Breast epithelium (tissue), 4 donors: Measurements from ENCODE around the gene RABGAP1L. TPM values are rescaled to one million over a fixed set of nuclear protein-coding genes. Genes with fewer than 3 reads are reported as not detected.

Source experiments
- DNase-seq, 2 donors: peaks; one replicate each; pipeline ENCODE4 v3.0.0-alpha.2; 2019; ENCODE audit warnings: low spot score in 2 of 2
- H3K27ac ChIP-seq, 2 donors: fragments of 200-600 bp; sonication (generic) in 1 of 2; one replicate each; pipeline ENCODE4 v1.5.1; 2016 to 2019; ENCODE audit warnings: mild to moderate bottlenecking in 1 of 2
- H3K27me3 ChIP-seq, 2 donors: fragments of 200-600 bp; sonication (generic) in 1 of 2; one replicate each; pipeline versions ENCODE4 v1.5.1 to v1.6.0; 2017 to 2019; ENCODE audit warnings: control low read depth in 1 of 2, mild to moderate bottlenecking in 1 of 2
- H3K36me3 ChIP-seq: fragments of 200-600 bp; one replicate; pipeline ENCODE4 v1.5.1; 2019
- H3K4me1 ChIP-seq, 2 donors: fragments of 200-600 bp; sonication (generic); one replicate each; pipeline ENCODE4 v1.5.1; 2016 to 2019; ENCODE audit warnings: control low read depth in 1 of 2
- H3K4me3 ChIP-seq, 3 donors: fragments of 200-600 bp; sonication (generic); 1 replicate in 2 of 3; 2 replicates in 1 of 3; pipeline ENCODE4 v1.5.1; 2016 to 2019; ENCODE audit warnings: mild to moderate bottlenecking in 3 of 3, moderate library complexity in 2 of 3
- H3K9me3 ChIP-seq, 2 donors: fragments of 200-600 bp; sonication (generic) in 1 of 2; one replicate each; pipeline ENCODE4 v1.5.1; 2016 to 2019; ENCODE audit warnings: control low read depth in 1 of 2
- POLR2A ChIP-seq: fragments of 450-650 bp; IDR thresholded peaks from one replicate; pipeline ENCODE4 v1.6.1; 2016; ENCODE audit warnings: antibody characterized with exemption, mild to moderate bottlenecking, moderate library complexity
- POLR2AphosphoS5 ChIP-seq, 3 donors: sonication (generic); formaldehyde crosslinking; IDR thresholded peaks; one replicate each; pipeline ENCODE4 v1.6.1; 2017; ENCODE audit warnings: antibody characterized with exemption in 3 of 3
- intact Hi-C: fragments of 100-400 bp; cut with DNase I; formaldehyde crosslinking; loops from one replicate; pipeline ENCODE4 v1.15.1; 2023; ENCODE audit warnings: low total_unique reads
- total RNA-seq, 3 donors: library from RNA; depleted of rRNA; stranded (reverse); fragments of >200 nt; gene quantifications; one replicate each; pipeline ENCODE4 v1.1.0, GENCODE V29; 2016
- TF ChIP-seq, protein P1 (sequence below), 3 donors: fragments of 450-650 bp; IDR thresholded peaks; one replicate each; pipeline ENCODE4 v1.5.1; 2016 to 2017; ENCODE audit warnings: antibody characterized with exemption in 3 of 3, mild to moderate bottlenecking in 3 of 3, moderate library complexity in 3 of 3

RABGAP1L gene
- total RNA-seq, 3 donors from 2014 or later = 41.3 to 83.7 (median 49.5) TPM

DNA sequence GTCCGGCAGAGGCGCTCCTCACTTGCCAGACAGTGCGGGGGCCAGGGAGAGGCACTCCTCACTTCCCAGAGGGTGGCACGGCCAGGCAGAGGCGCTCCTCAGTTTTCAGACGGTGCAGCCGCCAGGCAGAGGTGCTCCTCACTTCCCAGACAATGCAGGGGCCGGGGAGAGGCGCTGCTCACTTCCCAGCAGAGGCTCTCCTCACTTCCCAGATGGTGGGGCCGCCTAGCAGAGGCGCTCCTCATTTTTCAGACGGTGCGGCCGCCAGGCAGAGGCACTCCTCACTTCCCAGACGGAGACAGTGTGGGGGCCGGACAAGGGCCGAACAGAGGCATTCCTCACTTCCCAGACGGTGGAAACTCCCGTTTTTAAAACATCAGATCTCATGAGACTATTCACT, 602.0 kb downstream of the RABGAP1L start:
- intact Hi-C loops = no loop called here
- TF ChIP-seq POLR2A (no peak), POLR2AphosphoS5 (IDR thresholded peaks at IDR 0.05) (no peak)
- TF ChIP-seq, protein P1, sequence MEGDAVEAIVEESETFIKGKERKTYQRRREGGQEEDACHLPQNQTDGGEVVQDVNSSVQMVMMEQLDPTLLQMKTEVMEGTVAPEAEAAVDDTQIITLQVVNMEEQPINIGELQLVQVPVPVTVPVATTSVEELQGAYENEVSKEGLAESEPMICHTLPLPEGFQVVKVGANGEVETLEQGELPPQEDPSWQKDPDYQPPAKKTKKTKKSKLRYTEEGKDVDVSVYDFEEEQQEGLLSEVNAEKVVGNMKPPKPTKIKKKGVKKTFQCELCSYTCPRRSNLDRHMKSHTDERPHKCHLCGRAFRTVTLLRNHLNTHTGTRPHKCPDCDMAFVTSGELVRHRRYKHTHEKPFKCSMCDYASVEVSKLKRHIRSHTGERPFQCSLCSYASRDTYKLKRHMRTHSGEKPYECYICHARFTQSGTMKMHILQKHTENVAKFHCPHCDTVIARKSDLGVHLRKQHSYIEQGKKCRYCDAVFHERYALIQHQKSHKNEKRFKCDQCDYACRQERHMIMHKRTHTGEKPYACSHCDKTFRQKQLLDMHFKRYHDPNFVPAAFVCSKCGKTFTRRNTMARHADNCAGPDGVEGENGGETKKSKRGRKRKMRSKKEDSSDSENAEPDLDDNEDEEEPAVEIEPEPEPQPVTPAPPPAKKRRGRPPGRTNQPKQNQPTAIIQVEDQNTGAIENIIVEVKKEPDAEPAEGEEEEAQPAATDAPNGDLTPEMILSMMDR (IDR thresholded peaks at IDR 0.05) = no peak
- Histone ChIP-seq H3K27me3 (no peaks in the 10 kb centered on the region), H3K36me3 (no peaks in the 10 kb centered on the region), H3K9me3 (no peaks in the 10 kb centered on the region), H3K27ac (no peak overlapping the region), H3K4me1 (no peaks in the 10 kb centered on the region), H3K4me3 (no peak overlapping the region)
- no peak for DNase-seq

DNA sequence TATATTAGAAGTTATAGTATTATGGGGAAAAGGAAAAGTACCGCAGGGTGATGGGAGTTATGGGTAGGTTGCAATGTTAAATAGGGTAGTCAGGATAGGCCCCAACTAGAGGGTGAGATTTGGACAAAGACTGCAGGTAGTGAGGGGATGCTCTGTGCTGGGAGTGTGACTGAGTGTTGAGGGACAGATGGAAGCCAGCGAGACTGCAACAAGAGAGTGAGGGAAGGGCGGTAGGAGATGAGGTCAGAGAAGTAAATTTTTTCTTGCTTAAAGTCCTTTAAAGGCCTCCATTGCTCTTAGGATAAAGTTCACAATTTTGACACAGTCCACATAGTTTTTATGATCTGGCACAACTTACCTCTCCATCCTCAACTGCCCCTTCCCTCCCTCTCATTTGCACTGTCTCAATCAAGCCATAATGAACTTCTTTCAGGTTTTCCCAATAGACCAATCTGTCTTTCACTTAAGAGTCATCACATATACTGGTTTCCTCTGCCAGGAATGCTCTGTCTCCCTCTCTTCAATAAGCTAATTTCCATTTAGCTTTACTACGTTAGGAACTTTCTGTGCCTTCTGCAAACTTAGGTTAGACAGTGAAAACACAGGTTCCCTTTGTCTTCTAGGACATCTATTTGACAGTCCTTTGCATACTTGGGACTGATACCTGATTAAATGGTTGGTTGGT, 602.7 kb downstream of the RABGAP1L start:
- Histone ChIP-seq H3K4me1 (no peaks in the 10 kb centered on the region), H3K4me3 (no peak overlapping the region), H3K27me3 (no peaks in the 10 kb centered on the region), H3K27ac (no peak overlapping the region), H3K36me3 (no peaks in the 10 kb centered on the region), H3K9me3 (no peaks in the 10 kb centered on the region)
- no peak for DNase-seq
- intact Hi-C loops = no loop called here
- no peak for TF ChIP-seq POLR2AphosphoS5 (IDR thresholded peaks at IDR 0.05)
- no peak for TF ChIP-seq POLR2A
- TF ChIP-seq, protein P1 (IDR thresholded peaks at IDR 0.05) = no peak

DNA sequence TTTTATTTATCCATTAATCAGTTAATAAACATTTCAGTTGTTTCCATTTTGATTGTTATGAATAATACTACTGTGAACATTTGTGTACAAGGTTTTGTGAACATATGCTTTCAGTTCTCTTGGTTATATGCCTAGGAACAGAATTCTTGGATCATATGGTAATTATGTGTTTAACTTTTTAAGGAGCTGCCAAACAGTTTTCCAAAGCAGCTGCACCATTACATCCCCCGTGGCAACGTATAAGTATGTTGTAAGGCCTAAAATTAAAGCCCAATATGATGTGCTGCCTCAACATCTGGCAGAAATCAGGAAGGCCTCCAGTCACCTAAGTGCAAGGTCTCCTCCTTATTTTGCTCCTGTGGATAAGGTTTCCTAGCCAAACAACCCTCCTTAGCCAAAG, 604.9 kb downstream of the RABGAP1L start:
- H3K9me3 ChIP-seq = no peaks in the 10 kb centered on the region
- intact Hi-C loops = no loop called here
- TF ChIP-seq POLR2A (no peak), POLR2AphosphoS5 (IDR thresholded peaks at IDR 0.05) (no peak)
- TF ChIP-seq, protein P1 (IDR thresholded peaks at IDR 0.05) = no peak
- no peak overlapping the region for H3K4me3 ChIP-seq
- H3K36me3 ChIP-seq = no peaks in the 10 kb centered on the region
- H3K27me3 ChIP-seq = no peaks in the 10 kb centered on the region
- no peak overlapping the region for H3K27ac ChIP-seq
- DNase-seq = no peak
- H3K4me1 ChIP-seq = no peaks in the 10 kb centered on the region

DNA sequence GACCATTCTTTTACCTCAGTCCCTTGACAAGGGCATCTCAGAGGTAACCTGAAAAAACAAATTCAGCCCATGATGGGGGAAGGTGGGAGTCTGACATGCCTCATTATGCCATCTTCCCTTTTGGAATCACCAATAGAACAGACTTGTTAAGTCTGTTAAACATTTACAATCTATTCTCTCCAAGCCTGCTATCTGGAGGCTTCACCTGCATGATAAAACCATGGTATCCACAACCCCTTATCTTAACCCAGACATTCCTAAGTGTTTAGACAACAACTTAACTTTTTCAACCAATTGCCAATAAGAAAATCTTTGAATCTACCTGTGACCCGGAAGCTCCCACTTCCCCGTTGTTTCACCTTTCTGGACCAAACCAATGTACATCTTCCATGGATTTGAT, 607.4 kb downstream of the RABGAP1L start:
- Histone ChIP-seq H3K27ac (no peak overlapping the region), H3K9me3 (no peaks in the 10 kb centered on the region), H3K4me1 (no peaks in the 10 kb centered on the region), H3K36me3 (no peaks in the 10 kb centered on the region), H3K27me3 (no peaks in the 10 kb centered on the region), H3K4me3 (no peak overlapping the region)
- intact Hi-C loops = no loop called here
- TF ChIP-seq, protein P1 (IDR thresholded peaks at IDR 0.05) = no peak
- TF ChIP-seq POLR2AphosphoS5 (IDR thresholded peaks at IDR 0.05) = no peak
- no peak for TF ChIP-seq POLR2A
- no peak for DNase-seq

DNA sequence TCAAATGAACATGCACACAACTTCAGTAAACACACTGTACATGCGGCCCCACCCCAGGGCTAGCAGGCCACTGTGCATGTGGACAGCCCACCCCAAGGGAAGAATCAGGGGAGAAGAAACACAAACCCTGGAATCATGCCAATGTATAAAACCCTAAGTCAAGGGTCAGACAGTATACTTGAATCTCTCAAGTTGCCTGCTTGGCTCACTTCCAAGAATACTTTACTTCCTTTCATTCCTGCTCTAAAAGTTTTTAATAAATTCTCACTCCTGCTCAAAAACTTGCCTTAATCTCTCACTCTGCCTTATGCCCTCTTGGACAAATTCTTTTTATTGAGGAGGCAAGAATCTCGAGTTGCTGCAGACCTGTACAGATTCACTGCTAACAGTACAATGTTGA, 609.2 kb downstream of the RABGAP1L start:
- no peaks in the 10 kb centered on the region for H3K4me1 ChIP-seq
- TF ChIP-seq POLR2AphosphoS5 (IDR thresholded peaks at IDR 0.05) (no peak), POLR2A (no peak)
- TF ChIP-seq, protein P1 (IDR thresholded peaks at IDR 0.05) = no peak
- no peak overlapping the region for H3K4me3 ChIP-seq
- H3K36me3 ChIP-seq = no peaks in the 10 kb centered on the region
- DNase-seq = no peak
- no peaks in the 10 kb centered on the region for H3K27me3 ChIP-seq
- H3K9me3 ChIP-seq = no peaks in the 10 kb centered on the region
- intact Hi-C loops = no loop called here
- H3K27ac ChIP-seq = no peak overlapping the region
